K562 (cell line): ENCODE results near the gene KRTCAP2. TPM values are rescaled to one million over a fixed set of nuclear protein-coding genes. Genes with fewer than 3 reads are reported as not detected.

Experiments used
- BRD4 ChIP-seq: fragments of 200-600 bp; sonication (generic); IDR thresholded peaks from 2 replicates; pipeline ENCODE4 v1.6.1; 2017; ENCODE audit warnings: inconsistent platforms
- CBFB ChIP-seq: sonication (generic); formaldehyde crosslinking; IDR thresholded peaks from 2 replicates; pipeline ENCODE4 v1.4.0; 2020; ENCODE audit warnings: mild to moderate bottlenecking, missing genetic modification reagents
- DIDO1 ChIP-seq: fragments of 450-650 bp; IDR thresholded peaks from 2 replicates; pipeline ENCODE4 v1.6.1; 2016; ENCODE audit warnings: low read depth, missing biosample characterization, missing genetic modification characterization
- FIP1L1 ChIP-seq: fragments of 200-400 bp; formaldehyde crosslinking; IDR thresholded peaks from 2 replicates; pipeline ENCODE4 v1.6.1; 2018; ENCODE audit warnings: mild to moderate bottlenecking, low read depth, low read length; ENCODE audit not compliant: poor library complexity, severe bottlenecking
- HDAC8 ChIP-seq: fragments of 450-650 bp; IDR thresholded peaks from 2 replicates; pipeline ENCODE4 v1.6.1; 2016; ENCODE audit warnings: mild to moderate bottlenecking, missing genetic modification characterization, moderate library complexity, missing compliant biosample characterization
- HMG20B ChIP-seq: fragments of 250-450 bp; sonication (Bioruptor Pico); IDR thresholded peaks from 2 replicates; pipeline ENCODE4 v1.5.0; 2021; ENCODE audit warnings: mild to moderate bottlenecking
- RCOR1 ChIP-seq, 2 experiments: IDR thresholded peaks; 2 replicates each; pipeline ENCODE4 v1.6.1; 2012; ENCODE audit warnings: low read depth in 2 of 2, low read length in 2 of 2, borderline replicate concordance in 1 of 2, improper control_type of control experiment in 1 of 2
- SREBF2 ChIP-seq: sonication (generic); formaldehyde crosslinking; IDR thresholded peaks from 2 replicates; pipeline ENCODE4 v1.4.0; 2020; ENCODE audit warnings: mild to moderate bottlenecking, missing genetic modification reagents
- XRCC5 ChIP-seq: fragments of 200-400 bp; formaldehyde crosslinking; IDR thresholded peaks from 2 replicates; pipeline ENCODE4 v1.6.1; 2017; ENCODE audit warnings: low read depth, mild to moderate bottlenecking, low read length
- ZNF57 ChIP-seq: fragments of 450-650 bp; formaldehyde crosslinking; IDR thresholded peaks from 2 replicates; pipeline ENCODE4 v1.4.0; 2020; ENCODE audit warnings: mild to moderate bottlenecking, moderate library complexity
- ZNF785 ChIP-seq: fragments of 250-450 bp; sonication (Bioruptor Pico); IDR thresholded peaks from 2 replicates; pipeline ENCODE4 v1.4.0; 2020; ENCODE audit warnings: mild to moderate bottlenecking
- polyA plus RNA-seq, 8 experiments: library from polyadenylated mRNA; depleted of rRNA in 4 of 8; stranded (reverse) in 5 of 8; unstranded in 3 of 8; fragments of >200 nt; fragmentation: Nextera tagmentation in 2 of 8; fragmentation: Illumina TruSeq in 1 of 8; extraction: Ambion mirVana in 2 of 8; extraction: Trizol in 1 of 8; gene quantifications; 2 replicates each; pipeline versions ENCODE4 v1.2.1 to v1.2.3, GENCODE V29; 2011 to 2014; ENCODE audit warnings: inconsistent platforms in 1 of 8, missing spikeins in 1 of 8
- total RNA-seq, 7 experiments: library from RNA; depleted of rRNA in 6 of 7; stranded (reverse); fragments of >200 nt in 6 of 7; fragmentation: Illumina TruSeq in 2 of 7; extraction: Trizol in 2 of 7; gene quantifications; 2 replicates each; pipeline versions ENCODE4 v1.2.1 to v1.2.3, GENCODE V29; 2011 to 2021; ENCODE audit warnings: low replicate concordance in 1 of 7
- TF ChIP-seq, protein P1 (sequence below), 2 experiments: fragments of 450-650 bp; IDR thresholded peaks; 2 replicates each; pipeline ENCODE4 v1.6.1; 2018; ENCODE audit warnings: mild to moderate bottlenecking in 2 of 2, low read depth in 1 of 2; ENCODE audit not compliant: partially characterized antibody in 2 of 2
- TF ChIP-seq, protein P2 (sequence below): fragments of 250-450 bp; sonication (Bioruptor Pico); IDR thresholded peaks from 2 replicates; pipeline ENCODE4 v1.4.0; 2020
- TF ChIP-seq, protein P3 (sequence below): fragments of 250-450 bp; sonication (Bioruptor Pico); IDR thresholded peaks from 2 replicates; pipeline ENCODE4 v1.8.0; 2021; ENCODE audit warnings: moderate library complexity, mild to moderate bottlenecking, inconsistent platforms
- TF ChIP-seq, protein P4 (sequence below): IDR thresholded peaks from 2 replicates; pipeline ENCODE4 v1.6.1; 2011; ENCODE audit warnings: borderline replicate concordance, low read depth, mild to moderate bottlenecking, moderate library complexity, low read length; ENCODE audit not compliant: insufficient read depth, poor library complexity, severe bottlenecking

Gene KRTCAP2
- total and polyA plus RNA-seq, 9 of the 15 experiments (the other 6 are each of a cell fraction or from before 2014, with no cell fraction given): 126 to 436 (median 244) TPM

DNA sequence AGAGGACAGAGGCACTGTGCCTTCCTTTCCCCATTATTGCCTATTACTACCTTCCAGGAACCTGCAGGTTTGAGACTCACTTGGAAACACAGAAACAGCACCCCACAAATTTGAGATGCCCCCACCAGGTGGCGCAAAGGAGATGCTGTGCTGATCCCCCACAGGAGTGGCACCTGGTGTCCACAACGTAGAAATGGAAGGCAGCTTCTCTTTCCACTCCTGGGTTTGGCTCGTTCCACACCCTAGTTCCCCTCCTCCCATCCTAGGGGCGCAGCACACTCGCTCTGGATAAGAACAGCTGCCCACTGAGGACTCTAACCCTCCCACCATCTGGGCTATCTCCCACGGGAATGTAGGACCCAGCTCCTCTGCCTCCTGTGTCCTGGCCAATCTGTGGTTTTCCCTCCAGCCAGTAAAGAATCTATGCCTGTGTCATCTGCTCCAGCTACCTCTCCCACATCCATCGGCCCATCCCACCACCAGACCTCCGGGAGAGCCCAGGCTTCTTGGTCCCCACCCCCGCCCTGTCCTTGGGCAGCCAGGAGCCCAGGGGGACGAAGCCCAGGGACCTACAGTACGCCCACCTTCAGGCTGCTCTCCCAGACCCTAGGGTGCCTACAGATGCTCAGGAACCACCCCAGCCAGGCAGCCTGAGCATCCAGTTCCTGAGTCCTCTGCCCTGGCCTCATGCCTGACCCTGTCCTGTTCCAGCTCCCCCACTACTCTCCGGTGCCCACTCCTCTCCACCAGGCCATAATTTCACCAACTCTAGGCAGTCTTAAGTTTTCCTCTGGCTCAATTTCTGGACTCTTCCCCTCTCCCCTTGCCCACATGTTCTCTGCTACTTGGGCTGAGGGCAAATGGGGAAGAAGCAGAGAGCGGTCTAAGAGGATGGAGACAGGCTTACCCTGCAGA, 34.0 kb upstream of the KRTCAP2 start (continued):
- TF ChIP-seq, protein P1, sequence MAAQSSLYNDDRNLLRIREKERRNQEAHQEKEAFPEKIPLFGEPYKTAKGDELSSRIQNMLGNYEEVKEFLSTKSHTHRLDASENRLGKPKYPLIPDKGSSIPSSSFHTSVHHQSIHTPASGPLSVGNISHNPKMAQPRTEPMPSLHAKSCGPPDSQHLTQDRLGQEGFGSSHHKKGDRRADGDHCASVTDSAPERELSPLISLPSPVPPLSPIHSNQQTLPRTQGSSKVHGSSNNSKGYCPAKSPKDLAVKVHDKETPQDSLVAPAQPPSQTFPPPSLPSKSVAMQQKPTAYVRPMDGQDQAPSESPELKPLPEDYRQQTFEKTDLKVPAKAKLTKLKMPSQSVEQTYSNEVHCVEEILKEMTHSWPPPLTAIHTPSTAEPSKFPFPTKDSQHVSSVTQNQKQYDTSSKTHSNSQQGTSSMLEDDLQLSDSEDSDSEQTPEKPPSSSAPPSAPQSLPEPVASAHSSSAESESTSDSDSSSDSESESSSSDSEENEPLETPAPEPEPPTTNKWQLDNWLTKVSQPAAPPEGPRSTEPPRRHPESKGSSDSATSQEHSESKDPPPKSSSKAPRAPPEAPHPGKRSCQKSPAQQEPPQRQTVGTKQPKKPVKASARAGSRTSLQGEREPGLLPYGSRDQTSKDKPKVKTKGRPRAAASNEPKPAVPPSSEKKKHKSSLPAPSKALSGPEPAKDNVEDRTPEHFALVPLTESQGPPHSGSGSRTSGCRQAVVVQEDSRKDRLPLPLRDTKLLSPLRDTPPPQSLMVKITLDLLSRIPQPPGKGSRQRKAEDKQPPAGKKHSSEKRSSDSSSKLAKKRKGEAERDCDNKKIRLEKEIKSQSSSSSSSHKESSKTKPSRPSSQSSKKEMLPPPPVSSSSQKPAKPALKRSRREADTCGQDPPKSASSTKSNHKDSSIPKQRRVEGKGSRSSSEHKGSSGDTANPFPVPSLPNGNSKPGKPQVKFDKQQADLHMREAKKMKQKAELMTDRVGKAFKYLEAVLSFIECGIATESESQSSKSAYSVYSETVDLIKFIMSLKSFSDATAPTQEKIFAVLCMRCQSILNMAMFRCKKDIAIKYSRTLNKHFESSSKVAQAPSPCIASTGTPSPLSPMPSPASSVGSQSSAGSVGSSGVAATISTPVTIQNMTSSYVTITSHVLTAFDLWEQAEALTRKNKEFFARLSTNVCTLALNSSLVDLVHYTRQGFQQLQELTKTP (IDR thresholded peaks at IDR 0.05; ENCODE audit: low read depth in 1 of 2, partially characterized antibody in 2 of 2): no peak
- TF ChIP-seq HDAC8 (tag): no peak
- peak in 1 of 2 experiments; percentile 56; a peak in 2 of 4 replicates for TF ChIP-seq RCOR1 (IDR thresholded peaks at IDR 0.05; ENCODE audit: borderline replicate concordance in 1 of 2, low read depth in 2 of 2, low read length in 2 of 2)
- TF ChIP-seq XRCC5: peak; percentile 84
- TF ChIP-seq CBFB (CRISPR knock-in tag): no peak
- no peak for TF ChIP-seq ZNF57
- no peak for TF ChIP-seq BRD4
- TF ChIP-seq SREBF2 (CRISPR knock-in tag): no peak
- TF ChIP-seq DIDO1 (tag): no peak
- TF ChIP-seq, protein P2, sequence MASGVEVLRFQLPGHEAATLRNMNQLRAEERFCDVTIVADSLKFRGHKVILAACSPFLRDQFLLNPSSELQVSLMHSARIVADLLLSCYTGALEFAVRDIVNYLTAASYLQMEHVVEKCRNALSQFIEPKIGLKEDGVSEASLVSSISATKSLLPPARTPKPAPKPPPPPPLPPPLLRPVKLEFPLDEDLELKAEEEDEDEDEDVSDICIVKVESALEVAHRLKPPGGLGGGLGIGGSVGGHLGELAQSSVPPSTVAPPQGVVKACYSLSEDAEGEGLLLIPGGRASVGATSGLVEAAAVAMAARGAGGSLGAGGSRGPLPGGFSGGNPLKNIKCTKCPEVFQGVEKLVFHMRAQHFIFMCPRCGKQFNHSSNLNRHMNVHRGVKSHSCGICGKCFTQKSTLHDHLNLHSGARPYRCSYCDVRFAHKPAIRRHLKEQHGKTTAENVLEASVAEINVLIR (CRISPR knock-in tag): no peak
- no peak for TF ChIP-seq HMG20B (CRISPR knock-in tag)
- no peak for TF ChIP-seq ZNF785 (CRISPR knock-in tag)
- no peak for TF ChIP-seq FIP1L1
- TF ChIP-seq, protein P3, sequence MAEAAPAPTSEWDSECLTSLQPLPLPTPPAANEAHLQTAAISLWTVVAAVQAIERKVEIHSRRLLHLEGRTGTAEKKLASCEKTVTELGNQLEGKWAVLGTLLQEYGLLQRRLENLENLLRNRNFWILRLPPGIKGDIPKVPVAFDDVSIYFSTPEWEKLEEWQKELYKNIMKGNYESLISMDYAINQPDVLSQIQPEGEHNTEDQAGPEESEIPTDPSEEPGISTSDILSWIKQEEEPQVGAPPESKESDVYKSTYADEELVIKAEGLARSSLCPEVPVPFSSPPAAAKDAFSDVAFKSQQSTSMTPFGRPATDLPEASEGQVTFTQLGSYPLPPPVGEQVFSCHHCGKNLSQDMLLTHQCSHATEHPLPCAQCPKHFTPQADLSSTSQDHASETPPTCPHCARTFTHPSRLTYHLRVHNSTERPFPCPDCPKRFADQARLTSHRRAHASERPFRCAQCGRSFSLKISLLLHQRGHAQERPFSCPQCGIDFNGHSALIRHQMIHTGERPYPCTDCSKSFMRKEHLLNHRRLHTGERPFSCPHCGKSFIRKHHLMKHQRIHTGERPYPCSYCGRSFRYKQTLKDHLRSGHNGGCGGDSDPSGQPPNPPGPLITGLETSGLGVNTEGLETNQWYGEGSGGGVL: no peak
- TF ChIP-seq, protein P4, sequence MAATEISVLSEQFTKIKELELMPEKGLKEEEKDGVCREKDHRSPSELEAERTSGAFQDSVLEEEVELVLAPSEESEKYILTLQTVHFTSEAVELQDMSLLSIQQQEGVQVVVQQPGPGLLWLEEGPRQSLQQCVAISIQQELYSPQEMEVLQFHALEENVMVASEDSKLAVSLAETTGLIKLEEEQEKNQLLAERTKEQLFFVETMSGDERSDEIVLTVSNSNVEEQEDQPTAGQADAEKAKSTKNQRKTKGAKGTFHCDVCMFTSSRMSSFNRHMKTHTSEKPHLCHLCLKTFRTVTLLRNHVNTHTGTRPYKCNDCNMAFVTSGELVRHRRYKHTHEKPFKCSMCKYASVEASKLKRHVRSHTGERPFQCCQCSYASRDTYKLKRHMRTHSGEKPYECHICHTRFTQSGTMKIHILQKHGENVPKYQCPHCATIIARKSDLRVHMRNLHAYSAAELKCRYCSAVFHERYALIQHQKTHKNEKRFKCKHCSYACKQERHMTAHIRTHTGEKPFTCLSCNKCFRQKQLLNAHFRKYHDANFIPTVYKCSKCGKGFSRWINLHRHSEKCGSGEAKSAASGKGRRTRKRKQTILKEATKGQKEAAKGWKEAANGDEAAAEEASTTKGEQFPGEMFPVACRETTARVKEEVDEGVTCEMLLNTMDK: peak; percentile 20
